Kidney glomerular epithelial cell (primary cell): ENCODE data around the gene LAMP5.

Source experiments
- DNase-seq: peaks from one replicate; lab custom pipeline; 2025; lab: John Stamatoyannopoulos, UW

The LAMP5 gene

DNA sequence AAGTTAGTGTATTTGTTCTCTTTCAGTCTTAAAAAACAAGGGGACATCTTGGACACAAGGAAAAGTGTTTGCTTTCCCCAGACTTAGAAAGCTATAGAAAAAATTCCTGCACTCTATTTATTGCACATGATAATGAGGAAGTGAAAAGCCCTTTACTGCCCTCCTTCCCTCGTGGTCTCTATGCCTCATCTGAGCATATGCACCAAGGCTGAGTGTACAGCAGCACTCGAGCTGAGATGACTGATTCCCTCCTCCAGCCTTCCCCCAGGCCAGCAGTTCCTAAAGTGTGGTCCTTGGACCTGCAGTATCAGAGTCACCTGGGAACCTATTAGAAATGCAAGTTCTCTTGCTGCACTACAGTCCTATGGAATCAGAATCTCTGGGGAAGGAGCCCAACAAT lies 14.3 kb upstream of the LAMP5 start:
- no peak for DNase-seq

DNA sequence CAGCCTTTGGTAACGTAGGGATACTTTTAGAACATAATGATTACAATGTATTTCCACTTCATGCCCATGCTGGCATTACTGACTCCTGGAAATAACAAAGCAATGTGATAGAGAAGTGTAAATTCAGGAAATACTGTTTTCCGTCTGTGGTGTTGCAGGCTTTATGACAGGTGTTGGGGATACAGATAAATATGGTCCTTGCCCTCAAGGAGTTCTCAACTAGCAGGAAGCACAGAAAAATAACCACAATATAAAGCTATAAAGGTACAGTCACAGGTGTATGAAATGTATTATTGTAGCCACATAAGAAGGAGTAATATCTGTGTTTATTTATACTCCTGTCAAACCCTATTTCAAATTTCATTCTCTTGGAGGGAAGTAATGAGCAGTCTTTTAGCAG lies 12.9 kb upstream of the LAMP5 start:
- no peak for DNase-seq

DNA sequence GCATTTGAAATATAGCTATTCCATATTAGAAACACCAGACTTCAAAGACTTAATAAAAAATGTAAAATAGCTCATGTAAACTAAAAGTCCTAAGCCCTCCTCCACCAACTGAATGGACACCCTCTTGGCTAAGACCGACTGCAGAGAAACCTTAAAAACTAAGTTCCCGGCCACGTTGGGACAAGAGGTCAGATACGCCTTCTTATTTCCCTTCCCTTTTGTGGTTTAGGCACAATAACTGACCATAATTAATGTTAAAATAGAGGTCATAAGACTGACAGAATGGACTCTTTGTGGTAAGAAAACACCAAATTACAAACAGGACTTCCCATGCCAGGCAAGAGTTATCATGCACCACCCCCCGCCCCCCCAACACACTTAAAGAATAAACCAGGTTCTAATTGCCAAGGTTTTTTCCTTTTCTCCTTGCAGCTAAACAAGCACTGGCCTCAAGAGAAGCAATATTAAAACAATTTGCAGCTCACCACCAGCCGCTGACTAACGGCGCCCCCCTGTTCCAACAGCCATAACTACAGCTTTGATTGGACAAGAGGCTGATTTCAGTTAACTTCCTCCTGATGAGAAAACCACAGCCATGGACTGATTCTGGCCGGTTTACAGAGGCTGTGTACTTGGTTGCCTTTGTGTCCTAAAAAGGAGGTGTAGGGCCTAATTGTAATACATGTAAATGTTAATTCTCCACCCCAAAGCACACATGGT lies 10.7 kb upstream of the LAMP5 start:
- DNase-seq = peak; percentile 20

DNA sequence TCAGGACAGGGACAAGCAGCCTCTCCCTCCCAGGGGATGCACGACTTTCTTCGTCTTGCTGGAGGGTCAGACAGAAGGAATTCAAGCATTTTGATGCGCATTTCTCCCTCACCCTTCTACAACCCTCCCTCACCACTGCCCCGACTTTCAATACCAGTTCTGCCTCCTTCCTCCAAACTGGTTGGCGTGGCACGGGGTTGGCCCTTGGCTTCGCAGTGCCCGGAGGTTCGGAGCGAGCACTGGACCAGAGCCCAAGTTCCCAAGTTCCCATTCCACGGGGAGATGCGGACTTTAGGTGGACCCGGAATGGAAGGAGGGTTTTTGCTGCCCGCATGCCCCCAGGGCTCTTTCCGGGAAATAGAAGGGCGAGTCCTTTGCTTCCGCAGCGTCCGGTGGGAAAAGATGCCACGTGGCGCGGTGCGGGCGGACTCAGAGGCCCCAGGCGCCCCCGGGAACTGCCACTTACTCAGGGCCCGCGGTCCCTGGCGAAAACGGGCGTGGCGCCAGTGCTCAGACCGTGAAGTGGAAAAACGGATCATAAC lies 8.0 kb upstream of the LAMP5 start:
- DNase-seq = no peak

DNA sequence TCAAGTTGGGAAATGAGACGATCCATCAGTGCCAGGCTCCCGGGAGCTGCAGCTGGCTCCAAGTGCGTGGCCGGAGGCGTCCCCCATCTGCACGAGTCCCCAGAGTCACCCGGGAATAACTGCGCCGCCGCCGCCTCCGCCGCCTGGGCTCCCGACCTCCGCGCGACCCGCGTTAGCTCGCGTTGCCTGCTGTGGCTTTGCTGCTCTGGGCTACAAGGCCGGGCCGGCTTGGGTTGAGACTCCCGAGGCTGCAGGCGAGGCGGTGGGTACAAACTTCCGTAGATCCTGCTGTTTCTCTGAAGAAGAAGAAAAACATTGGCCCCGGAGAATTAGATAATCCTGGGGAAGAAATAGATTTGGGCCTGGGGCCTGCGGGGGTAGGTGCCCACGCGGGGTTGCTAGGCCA lies 7.4 kb upstream of the LAMP5 start:
- DNase-seq = no peak

DNA sequence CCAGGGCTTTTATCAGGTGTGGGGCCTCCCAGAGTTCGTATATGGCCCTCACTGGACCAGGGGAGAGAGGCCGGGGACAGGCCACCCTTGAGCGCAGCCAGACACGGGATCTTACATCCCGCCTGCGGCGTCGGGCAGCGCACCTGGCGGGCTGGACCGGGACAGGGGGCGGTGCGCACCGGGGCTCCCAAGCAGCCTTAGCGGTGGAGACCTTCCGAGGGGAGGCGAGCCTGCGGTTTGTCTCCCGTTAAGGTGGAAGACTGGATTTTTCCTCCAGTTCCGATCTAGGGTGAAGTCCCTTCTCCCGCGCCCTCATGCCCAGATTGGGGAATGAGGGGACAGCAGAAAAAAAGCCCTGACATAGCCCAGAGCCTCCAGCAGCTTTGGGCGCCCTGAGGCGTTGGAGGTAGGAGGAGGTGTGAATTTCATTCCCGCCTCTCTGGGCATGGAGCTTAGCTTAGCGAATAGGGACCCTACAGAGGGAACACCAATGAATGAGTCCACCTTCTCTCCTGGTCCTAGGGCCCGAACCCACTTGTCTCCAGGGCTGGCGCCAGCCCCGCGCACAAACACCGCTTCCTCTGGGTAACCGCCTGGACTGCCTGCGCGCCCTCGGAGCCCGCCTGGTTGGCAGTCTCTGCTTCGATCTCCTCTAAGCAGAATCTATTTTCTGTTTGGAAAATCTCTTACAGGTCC lies 6.7 kb upstream of the LAMP5 start:
- DNase-seq = no peak

DNA sequence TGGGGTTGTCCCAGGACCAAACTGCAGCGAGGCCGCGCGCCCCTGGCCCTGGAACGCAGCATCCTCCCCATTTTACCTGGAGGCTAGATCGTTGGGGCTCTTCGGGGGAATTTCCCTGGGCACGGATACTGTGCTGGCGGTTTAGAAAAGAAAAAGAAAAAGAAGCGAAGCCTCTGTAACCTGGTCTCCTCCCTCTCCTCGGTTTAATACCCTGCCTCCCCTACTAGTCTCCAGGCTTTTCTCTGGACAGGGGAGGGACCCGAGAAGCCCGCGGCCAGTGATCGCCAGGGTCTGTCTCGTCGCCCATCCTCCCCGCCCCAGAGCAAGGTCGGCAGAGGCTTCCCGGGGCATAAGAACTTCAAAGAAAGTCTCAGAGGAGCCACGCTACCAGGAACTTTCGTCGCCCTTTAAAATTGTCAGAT lies 6.1 kb upstream of the LAMP5 start:
- no peak for DNase-seq

DNA sequence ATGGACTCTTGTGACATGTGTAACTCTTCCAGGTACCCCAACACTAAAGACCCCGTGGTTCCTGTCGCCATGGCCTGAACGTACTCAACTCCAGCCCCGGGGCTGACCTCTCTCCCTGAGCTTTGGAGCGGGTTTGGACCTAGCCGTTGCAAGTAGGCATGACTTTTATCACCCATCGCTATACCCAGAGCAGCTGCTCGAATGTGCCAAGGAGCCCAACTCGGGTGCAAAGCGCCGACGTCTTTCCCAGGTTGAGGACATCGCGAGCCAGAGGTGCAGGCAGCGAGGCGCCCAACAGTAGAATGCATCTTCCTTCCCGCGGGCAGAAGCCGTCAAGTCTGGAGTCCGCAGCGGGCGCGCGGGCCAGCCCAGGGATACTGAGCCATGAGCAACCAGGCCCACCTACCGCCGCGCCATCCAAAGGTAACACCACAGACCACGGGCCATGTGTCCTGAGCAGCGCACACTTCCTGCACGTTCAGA lies 5.7 kb upstream of the LAMP5 start:
- DNase-seq = no peak

DNA sequence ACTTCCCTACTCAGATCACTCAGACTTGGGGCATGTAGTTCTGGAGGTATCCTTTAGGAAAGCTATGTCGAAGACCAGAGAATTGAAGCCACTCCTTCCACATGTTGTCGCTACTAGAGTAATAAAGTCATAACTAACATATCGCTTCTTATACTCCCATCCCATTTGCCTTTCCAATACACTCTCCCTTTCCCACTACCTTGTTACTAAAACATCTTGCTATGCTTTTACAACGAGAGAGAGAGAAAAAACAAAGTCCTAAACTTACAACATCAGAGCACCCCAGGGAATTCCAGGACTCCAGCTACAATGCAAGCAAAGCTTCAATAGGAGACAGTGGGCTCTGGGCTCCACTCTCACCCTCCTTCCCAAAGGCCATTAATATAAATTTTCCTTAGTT lies 5.1 kb upstream of the LAMP5 start:
- DNase-seq = no peak

DNA sequence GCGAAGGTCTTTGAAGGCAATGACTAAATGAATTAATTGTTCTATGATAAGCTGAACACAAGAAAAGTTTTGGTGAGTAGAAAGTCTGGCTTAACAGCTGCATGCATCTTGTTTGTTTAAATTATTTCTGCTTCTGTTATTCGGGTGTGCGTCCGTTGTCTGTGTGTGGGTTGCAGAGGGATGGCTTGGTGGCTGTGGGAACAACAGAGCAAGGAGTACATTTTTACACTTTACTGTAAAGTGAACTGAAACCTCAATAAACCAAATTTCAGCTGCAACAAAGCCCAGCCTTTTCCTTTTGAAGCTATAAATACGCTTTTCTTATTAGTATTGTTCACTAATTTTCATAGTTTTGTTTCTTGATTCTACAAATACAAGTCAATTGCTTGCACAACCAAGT lies 3.5 kb upstream of the LAMP5 start:
- DNase-seq = no peak

DNA sequence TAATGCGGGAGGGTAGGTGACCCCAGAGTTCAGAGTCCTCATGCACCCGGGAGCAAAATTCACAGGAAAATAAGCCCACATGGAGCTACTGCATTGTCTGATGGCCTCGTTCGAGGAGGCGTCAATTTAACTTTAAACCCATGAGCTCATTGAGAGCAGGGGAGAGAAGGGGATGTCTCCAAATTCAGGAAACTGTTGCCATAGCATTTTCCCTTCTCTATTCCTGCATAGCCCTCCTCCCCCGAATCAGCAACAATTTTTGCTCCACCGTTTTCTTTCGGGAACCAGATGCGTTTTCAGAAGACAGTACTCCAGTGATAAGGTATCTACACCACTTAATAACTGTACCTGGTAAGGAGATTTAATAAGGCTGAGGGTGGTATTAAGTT lies 324 bp upstream of the LAMP5 start:
- no peak for DNase-seq

DNA sequence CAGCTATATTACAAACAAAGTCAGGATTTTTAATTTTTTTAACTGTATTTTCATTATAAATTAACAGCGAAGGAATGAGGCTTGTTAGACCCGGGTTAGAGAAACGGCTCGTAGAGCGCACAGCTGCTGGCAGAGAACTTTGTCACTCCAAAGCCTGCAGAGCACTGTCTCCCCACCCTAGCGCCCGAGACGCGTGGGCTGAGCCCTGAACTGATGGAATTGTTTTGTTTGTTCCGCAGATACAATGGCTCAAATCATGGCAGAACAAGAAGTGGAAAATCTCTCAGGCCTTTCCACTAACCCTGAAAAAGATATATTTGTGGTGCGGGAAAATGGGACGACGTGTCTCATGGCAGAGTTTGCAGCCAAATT lies 810 bp downstream of the LAMP5 start:
- DNase-seq = no peak

DNA sequence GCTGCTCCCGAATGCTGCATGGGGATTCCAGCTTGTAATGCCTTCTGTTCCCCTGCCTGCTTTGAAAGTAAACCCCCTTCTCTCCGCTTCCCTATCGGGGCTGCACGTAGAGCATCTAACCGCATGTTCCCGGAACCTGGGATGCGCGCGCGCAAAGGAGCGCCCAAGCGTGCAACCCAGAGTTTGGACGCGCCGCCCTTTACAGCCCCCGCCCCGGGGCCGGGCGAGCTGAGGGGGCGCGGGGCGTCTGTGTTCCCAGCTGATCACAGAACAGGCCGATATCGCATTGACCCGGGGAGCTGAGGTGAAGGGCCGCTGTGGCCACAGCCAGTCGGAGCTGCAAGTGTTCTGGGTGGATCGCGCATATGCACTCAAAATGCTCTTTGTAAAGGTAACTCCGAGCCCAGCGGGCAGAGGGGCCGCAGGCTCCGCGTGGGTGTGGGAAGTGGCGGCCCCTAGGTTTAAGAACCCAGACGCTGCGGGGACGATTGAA lies 1.4 kb downstream of the LAMP5 start:
- no peak for DNase-seq

DNA sequence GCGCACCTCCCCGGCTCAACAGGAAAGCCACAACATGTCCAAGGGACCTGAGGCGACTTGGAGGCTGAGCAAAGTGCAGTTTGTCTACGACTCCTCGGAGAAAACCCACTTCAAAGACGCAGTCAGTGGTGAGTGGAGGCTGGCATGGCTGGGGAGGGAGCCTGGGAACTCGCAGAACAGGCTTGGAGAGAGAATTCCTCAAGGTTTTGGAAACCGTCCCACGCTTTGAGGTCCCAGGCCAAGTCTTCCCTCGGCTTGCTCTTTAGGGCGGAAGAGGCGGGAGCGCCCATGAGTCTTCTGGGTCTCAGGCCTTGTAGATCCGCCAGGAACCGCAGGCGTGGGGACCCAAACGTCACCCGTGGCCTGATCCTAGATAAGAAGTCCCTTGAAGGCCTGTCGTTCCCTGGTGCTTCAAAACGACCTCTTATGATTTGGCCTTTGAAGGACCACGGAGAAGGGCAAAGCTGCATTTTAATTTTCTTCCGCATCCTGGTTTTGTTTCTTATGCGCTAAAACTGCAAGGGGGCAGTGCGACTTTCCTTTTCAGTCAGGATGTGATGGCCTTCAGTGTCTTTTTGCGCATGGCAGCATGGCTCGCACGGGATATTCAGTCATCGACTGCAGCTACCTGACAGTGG lies 2.0 kb downstream of the LAMP5 start:
- no peak for DNase-seq

DNA sequence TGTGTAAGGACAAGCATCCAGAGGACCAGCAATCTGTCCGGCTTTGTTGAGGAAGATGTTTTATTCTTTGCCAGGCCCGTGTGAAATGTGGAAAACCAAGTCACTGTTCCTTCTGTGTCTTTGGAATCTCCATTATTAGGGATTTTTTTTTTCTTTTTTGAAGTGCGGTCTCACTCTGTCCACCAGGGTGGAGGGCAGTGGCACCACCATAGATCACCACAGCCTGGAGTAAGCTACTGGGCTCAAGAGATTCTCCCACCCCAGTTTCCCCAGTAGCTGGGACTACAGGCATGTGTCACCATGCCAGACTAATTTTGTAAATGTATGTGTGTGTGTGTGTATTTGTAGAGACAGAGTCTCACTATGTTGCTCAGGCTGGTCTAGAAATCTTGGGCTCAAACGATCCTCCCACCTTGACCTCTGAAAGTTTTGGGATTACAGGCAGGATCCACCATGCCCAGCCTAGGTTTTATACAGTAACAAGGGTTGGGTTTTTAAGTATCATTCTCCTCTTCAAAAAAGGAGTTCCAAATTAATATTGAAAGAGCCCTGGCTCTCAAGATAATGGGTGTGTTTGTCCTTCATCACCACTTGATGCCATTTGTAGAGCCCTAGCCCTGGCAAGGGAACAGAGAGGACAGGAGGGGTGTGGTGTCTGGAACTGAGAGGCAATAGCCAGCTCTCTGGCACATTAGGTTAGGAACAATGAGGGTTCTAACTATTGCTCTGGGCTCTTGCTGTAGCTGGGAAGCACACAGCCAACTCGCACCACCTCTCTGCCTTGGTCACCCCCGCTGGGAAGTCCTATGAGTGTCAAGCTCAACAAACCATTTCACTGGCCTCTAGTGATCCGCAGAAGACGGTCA lies 3.1 kb downstream of the LAMP5 start:
- no peak for DNase-seq

DNA sequence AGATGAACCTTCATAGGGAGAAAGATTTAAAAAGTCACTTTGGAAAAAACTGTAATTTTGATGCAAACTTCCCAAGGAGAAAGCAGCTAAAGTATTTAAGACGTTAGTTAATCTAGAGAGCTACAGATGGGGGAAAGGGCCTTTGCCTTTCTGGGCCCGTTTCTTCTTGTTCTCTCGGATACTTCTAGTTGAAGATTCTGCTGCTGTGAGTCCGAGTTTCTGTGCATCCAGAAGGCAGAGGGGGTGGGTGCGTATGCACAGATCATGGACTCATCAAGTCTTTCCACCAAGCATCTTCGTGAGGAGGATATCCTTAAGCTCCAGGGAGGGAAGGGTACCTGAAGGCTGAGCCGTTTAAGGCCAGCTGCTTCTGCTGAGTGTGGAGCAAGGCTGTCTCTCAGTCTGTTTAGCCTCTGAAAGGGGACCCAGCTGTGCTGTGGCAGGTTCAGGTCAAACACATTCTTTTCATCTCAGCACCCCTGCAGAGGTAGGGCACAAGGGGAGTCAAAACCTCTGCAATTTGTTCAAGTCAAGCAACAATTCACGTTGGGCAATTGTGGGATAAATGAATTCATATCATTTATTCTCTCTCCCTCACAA lies 4.3 kb downstream of the LAMP5 start:
- DNase-seq = no peak

DNA sequence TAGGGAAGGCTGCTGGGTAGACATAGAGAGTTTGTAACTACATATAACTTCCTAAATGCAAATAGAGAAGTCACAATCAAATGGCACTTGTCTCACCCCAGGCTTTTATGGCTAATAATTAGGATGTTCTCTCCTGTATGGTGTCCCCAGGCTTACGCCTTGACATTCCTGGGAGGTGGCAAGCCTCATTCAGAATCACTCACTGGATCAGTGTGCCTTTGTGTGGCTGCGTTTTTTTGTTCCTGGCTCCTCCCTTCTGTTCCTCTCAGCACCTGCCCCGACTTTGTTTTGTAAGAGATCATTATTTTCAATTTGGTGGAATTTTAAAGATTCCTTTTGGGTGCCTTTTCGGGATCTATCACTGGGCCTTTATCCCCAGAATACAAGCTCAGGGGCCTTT lies 5.7 kb downstream of the LAMP5 start:
- DNase-seq = no peak

DNA sequence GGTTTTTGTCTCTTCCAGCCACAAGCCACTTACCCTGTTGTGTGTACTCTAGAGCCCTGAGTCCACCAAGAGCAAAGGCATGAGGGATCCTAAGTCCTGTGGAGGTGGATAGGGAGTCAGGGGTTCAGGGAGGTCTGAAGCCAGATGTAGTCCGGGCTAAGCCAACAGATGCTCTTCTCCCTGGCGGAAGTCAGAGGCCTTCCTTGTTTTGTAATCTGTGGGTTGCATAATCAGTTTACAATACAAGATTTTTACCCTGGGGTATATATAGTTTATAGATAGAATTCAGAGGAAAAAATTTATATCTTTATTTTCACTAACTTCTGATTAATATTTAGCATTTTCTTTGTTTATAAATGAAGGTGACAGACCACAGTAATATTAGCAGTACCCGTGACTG lies 9.2 kb downstream of the LAMP5 start:
- DNase-seq = no peak

DNA sequence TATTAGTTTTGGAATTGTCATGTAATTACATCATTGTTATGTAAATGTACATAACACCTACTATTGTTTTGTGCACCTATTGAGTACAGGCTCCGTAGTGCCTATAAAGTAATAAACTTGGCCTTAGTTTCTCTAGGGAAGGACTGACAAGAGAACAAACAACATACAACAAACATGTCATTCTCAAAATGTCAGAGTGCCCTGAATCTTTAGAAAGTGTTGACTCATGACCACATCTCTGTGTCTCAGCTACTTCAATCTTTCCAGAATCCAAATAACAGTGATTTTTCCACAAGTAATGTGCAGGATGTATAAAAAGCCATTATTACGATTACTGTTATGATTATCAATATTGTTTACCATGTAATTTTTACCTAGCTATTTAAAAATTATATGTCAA lies 17.2 kb downstream of the LAMP5 start:
- no peak for DNase-seq

DNA sequence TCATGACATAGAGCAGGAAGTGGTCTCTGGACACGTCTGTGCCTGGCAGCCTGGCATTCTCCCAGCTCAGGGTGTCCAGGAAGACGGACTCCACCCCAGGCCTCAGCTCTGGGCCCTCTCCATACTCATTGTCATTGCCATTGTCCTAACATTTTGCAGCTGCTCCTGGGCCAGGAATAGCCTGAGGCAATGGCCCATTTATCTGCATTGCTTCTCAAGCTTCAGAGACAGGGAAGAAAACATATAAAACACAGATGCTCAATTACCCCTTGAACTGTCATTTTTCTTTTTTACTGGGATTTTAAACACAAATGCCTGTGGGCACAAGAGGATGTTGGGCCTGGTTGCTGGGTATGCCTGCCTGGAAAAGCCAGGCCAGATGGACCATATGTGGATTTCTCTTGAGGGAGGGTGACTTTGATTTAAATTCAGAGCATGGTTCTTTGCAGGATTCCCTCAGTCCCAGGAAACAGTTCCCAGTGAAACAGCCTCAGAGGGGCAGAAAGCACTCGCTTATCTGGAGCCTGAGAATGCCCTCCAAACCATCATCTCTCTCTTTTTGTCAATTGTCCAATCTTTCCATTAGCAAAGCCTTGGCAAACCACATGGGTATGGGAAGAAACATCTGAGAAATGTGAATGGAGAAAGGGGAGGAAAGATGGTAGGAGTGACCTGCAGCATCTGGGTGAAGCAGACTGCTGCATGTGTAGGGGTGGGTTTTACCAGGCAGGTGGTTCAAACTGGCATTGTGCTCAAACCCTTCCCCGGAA lies 17.9 kb downstream of the LAMP5 start:
- no peak for DNase-seq

DNA sequence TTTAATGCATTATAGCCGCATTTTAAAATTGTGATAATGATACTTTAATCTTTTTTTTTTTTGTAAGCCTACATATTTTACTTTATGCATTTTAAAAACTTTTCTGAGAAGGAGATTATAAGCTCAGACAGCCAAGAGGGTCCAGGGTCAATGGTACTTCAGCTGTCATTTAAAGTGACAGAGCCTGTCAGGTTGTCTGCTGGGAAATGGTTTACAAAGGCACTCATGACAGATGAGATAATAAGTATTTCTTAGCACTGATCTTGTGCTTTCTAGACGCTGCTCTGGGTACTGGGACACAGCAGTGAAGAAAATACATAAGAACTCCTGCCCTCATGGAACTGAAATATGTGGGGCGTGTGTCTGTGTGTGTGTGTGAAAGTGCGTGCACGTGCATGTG lies 19.6 kb downstream of the LAMP5 start:
- DNase-seq = no peak
